Neuronal stem cell (in vitro differentiated cells): Measurements from ENCODE around the gene PLA2G5.
"Not testable (repeated sequence)": the region's sequence is repeated elsewhere in the genome, so short reads cannot be mapped to it uniquely, and the experiment has no call there.

Experiments used
- DNase-seq: peaks from one replicate; pipeline ENCODE4 v3.0.0-alpha.2; 2013; ENCODE audit warnings: low spot score
- H2AFZ ChIP-seq: one replicate; pipeline ENCODE4 v1.6.1; 2013; ENCODE audit warnings: mild to moderate bottlenecking, low read length, inconsistent platforms
- H2AK5ac ChIP-seq: 2 replicates; pipeline ENCODE4 v1.6.1; 2013; ENCODE audit warnings: low read depth, mild to moderate bottlenecking, inconsistent platforms, low read length, moderate library complexity, mixed read lengths
- H2BK120ac ChIP-seq: 2 replicates; pipeline ENCODE4 v1.6.1; 2013; ENCODE audit warnings: low read depth, mild to moderate bottlenecking, inconsistent platforms, low read length, moderate library complexity, mixed read lengths
- H2BK12ac ChIP-seq: one replicate; pipeline ENCODE4 v1.6.1; 2013; ENCODE audit warnings: low read length, inconsistent platforms
- H2BK15ac ChIP-seq: 2 replicates; pipeline ENCODE4 v1.6.1; 2013; ENCODE audit warnings: mild to moderate bottlenecking, low read length, inconsistent platforms, mixed read lengths
- H2BK5ac ChIP-seq: one replicate; pipeline ENCODE4 v1.6.1; 2013; ENCODE audit warnings: inconsistent platforms, mild to moderate bottlenecking, low read length, moderate library complexity
- H3K14ac ChIP-seq: one replicate; pipeline ENCODE4 v1.6.1; 2013; ENCODE audit warnings: low read length, inconsistent platforms
- H3K18ac ChIP-seq: 2 replicates; pipeline ENCODE4 v1.6.1; 2013; ENCODE audit warnings: low read length, inconsistent platforms
- H3K23ac ChIP-seq: 2 replicates; pipeline ENCODE4 v1.6.1; 2013; ENCODE audit warnings: low read depth, mild to moderate bottlenecking, mixed read lengths, low read length, inconsistent platforms; ENCODE audit not compliant: poor library complexity
- H3K27ac ChIP-seq: replicated peaks from 3 replicates; pipeline ENCODE4 v1.5.1; 2013; ENCODE audit warnings: low read length, inconsistent platforms
- H3K27me3 ChIP-seq, 3 experiments: 2 replicates each; pipeline ENCODE4 v1.6.1; 2013; ENCODE audit warnings: low read length in 3 of 3, mild to moderate bottlenecking in 2 of 3, inconsistent platforms in 1 of 3, low read depth in 1 of 3, mixed read lengths in 1 of 3, moderate library complexity in 1 of 3; ENCODE audit not compliant: control insufficient read depth in 3 of 3, insufficient read depth in 3 of 3
- H3K36me3 ChIP-seq, 2 donors: replicated peaks in 1 of 2; 2 replicates each; pipeline ENCODE4 v1.6.1; 2013; ENCODE audit warnings: low read length in 2 of 2; ENCODE audit not compliant: control insufficient read depth in 2 of 2, insufficient read depth in 2 of 2
- H3K4ac ChIP-seq: 2 replicates; pipeline ENCODE4 v1.6.1; 2013; ENCODE audit warnings: inconsistent platforms, mild to moderate bottlenecking, low read length, moderate library complexity
- H3K4me1 ChIP-seq, 2 donors: 1 replicate in 1 of 2; 2 replicates in 1 of 2; pipeline ENCODE4 v1.6.1; 2013; ENCODE audit warnings: low read length in 2 of 2, low read depth in 1 of 2; ENCODE audit not compliant: control insufficient read depth in 2 of 2, insufficient read depth in 1 of 2
- H3K4me2 ChIP-seq: one replicate; pipeline ENCODE4 v1.6.1; 2013; ENCODE audit warnings: mild to moderate bottlenecking, low read length, inconsistent platforms; ENCODE audit not compliant: insufficient read depth, poor library complexity, severe bottlenecking
- H3K4me3 ChIP-seq, 2 donors: 2 replicates each; pipeline ENCODE4 v1.5.1; 2013; ENCODE audit warnings: low read length in 2 of 2, mild to moderate bottlenecking in 2 of 2, inconsistent platforms in 1 of 2, moderate library complexity in 1 of 2
- H3K79me1 ChIP-seq: one replicate; pipeline ENCODE4 v1.6.1; 2013; ENCODE audit warnings: low read depth, mild to moderate bottlenecking, inconsistent platforms, low read length, moderate library complexity
- H3K9ac ChIP-seq: one replicate; pipeline ENCODE4 v1.6.1; 2013; ENCODE audit warnings: mild to moderate bottlenecking, low read depth, low read length, inconsistent platforms; ENCODE audit not compliant: poor library complexity
- H3K9me3 ChIP-seq, 2 donors: replicated peaks in 1 of 2; 2 replicates each; pipeline versions ENCODE3 to v1.6.1; 2013; ENCODE audit warnings: low read length in 2 of 2, mild to moderate bottlenecking in 2 of 2, inconsistent platforms in 1 of 2, low read depth in 1 of 2, mixed read lengths in 1 of 2, moderate library complexity in 1 of 2; ENCODE audit not compliant: control insufficient read depth in 2 of 2, insufficient read depth in 1 of 2
- H4K8ac ChIP-seq: one replicate; pipeline ENCODE4 v1.6.1; 2013; ENCODE audit warnings: low read depth, mild to moderate bottlenecking, inconsistent platforms, low read length, moderate library complexity
- H4K91ac ChIP-seq: one replicate; pipeline ENCODE4 v1.6.1; 2013; ENCODE audit warnings: low read length, low read depth, mild to moderate bottlenecking, inconsistent platforms; ENCODE audit not compliant: poor library complexity
- WGBS, 2 donors: extraction: QIAGEN DNeasy Blood & Tissue Kit; methylation state at CpG; one replicate each; pipeline ENCODE4 v1.1.7; 2013; ENCODE audit warnings: missing lambda C conversion rate in 2 of 2, mixed read lengths in 1 of 2; ENCODE audit not compliant: insufficient read length in 2 of 2, insufficient replicate concordance in 1 of 2; ENCODE audit errors: extremely low coverage in 2 of 2; 5-methylcytosine and 5-hydroxymethylcytosine counted together

The PLA2G5 gene

DNA sequence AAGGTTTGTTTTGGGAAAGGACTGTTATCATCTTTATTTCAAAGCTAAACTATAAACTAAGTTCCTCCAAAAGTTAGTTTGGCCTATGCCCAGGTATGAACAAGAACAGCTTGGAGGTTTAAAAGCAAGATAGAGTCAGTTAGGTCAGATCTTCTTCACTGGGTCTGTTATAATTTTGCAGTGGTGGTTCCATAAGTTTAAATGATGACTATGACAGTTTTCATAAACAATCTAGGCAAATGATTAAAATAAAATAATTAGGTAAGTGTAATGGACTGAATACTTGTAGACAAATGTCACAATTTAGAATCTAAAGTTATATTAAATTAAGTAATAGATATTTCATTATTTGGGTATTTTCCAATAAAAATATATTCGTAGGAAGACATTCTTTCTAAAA lies 21.4 kb upstream of the PLA2G5 start:
- Histone ChIP-seq H2AFZ (no peak overlapping the region), H2BK12ac (no peak overlapping the region), H2BK120ac (no peak overlapping the region), H3K79me1 (no peaks in the 10 kb centered on the region), H3K27me3 (no peaks in the 10 kb centered on the region), H3K9me3 (peaks cover 0 to 6% of the 10 kb centered on the region in 2 donors), H3K4me2 (no peak overlapping the region), H3K27ac (no peak overlapping the region), H3K4ac (no peak overlapping the region), H2BK15ac (no peak overlapping the region), H4K8ac (no peak overlapping the region), H2BK5ac (no peak overlapping the region), H3K9ac (no peak overlapping the region), H3K14ac (no peak overlapping the region), H3K23ac (no peak overlapping the region), H4K91ac (no peak overlapping the region), H3K4me3 (no peak overlapping the region), H3K4me1 (no peaks in the 10 kb centered on the region), H3K36me3 (no peaks in the 10 kb centered on the region), H2AK5ac (no peak overlapping the region), H3K18ac (no peak overlapping the region)
- DNase-seq: no peak
- whole genome bisulfite sequencing, 2 donors: no CpG with 5 or more reads among the region's 1 CpG

DNA sequence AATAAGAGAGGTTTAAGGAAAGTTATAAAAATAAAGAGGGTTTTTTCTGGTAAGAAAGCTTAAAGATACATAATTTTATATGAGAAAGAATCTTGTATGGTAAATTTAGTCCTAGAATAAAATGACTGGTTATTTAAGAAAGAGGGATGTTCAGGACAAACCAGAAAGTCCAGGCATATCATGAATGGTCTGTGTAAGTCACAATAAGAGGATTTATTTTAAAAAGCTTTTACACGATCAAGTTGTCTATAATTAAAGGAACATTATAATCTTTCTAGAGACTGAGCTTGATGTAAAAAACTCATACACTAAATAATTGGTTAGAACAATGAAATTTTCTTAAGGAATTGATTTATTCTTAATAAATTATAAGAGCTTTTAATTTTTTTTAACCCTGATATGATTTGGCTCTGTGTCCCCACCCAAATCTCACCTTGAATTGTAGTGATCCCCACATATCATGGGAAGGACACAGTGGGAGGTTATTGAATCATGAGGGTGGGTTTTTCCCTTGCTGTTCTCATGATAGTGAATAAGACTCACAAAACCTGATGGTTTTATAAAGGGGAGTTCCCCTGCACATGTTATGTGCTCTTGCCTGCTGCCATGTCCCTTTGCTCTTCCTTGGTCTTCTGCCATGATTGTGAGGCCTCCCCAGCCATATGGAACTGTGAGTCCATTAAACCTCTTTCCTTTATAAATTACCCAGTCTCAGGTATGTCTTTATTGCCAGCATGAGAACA lies 20.8 kb upstream of the PLA2G5 start:
- H3K4me1 ChIP-seq, H3K79me1 ChIP-seq, H2BK120ac ChIP-seq, H3K27me3 ChIP-seq, H2BK5ac ChIP-seq, H2AK5ac ChIP-seq, H3K9ac ChIP-seq, H3K4me3 ChIP-seq, H3K4me2 ChIP-seq, H3K23ac ChIP-seq, H4K91ac ChIP-seq, H3K18ac ChIP-seq, H3K14ac ChIP-seq, H3K9me3 ChIP-seq, H4K8ac ChIP-seq, H3K4ac ChIP-seq, H3K36me3 ChIP-seq, H2AFZ ChIP-seq, DNase-seq, H2BK15ac ChIP-seq, H2BK12ac ChIP-seq, H3K27ac ChIP-seq: not testable (repeated sequence)
- WGBS, 2 donors: no CpG with 5 or more reads among the region's 1 CpG

- Histone ChIP-seq H3K9ac (no peak overlapping the region), H2AFZ (no peak overlapping the region), H2AK5ac (no peak overlapping the region), H3K4me3 (no peak overlapping the region), H2BK5ac (no peak overlapping the region), H3K18ac (no peak overlapping the region), H3K23ac (no peak overlapping the region), H2BK120ac (no peak overlapping the region), H3K14ac (no peak overlapping the region), H3K79me1 (no peaks in the 10 kb centered on the region), H4K8ac (no peak overlapping the region), H3K9me3 (peaks cover 0 to 6% of the 10 kb centered on the region in 2 donors), H3K4ac (no peak overlapping the region), H3K27ac (no peak overlapping the region), H3K4me2 (no peak overlapping the region), H3K4me1 (no peaks in the 10 kb centered on the region), H3K27me3 (no peaks in the 10 kb centered on the region), H2BK15ac (no peak overlapping the region), H4K91ac (no peak overlapping the region), H2BK12ac (no peak overlapping the region), H3K36me3 (no peaks in the 10 kb centered on the region)
- DNase-seq: no peak
Observed at GRCh38 chr1:20051218-20051829, 18.7 kb upstream of the PLA2G5 start.

DNA sequence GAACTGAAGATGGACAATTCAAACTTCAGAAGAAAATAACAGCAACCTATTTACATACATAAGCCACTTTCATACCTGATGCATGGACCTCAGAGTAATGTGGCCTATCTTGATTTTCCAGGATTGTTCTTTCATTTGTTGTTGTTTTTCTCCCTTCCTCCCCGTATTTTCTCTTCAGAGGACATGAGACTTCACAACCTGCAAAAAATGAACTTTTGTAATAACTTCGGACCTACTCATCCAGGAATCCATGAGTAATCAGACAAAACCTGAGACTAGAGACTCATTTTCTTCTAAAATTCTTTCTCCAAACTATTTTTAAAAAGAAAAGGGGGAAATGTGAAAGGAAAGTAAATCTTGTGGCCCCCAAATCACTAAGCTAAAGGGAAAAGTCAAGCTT lies 17.6 kb upstream of the PLA2G5 start:
- H2BK120ac ChIP-seq: no peak overlapping the region
- peaks cover 0 to 6% of the 10 kb centered on the region in 2 donors for H3K9me3 ChIP-seq
- no peak overlapping the region for H3K9ac ChIP-seq
- no CpG with 5 or more reads among the region's 2 CpGs for WGBS, 2 donors
- no peaks in the 10 kb centered on the region for H3K36me3 ChIP-seq
- no peak overlapping the region for H3K18ac ChIP-seq
- no peak overlapping the region for H2AK5ac ChIP-seq
- H3K4me1 ChIP-seq: no peaks in the 10 kb centered on the region
- H2BK12ac ChIP-seq: no peak overlapping the region
- H3K23ac ChIP-seq: no peak overlapping the region
- no peak for DNase-seq
- no peak overlapping the region for H4K91ac ChIP-seq
- H3K4ac ChIP-seq: no peak overlapping the region
- H3K14ac ChIP-seq: no peak overlapping the region
- H2BK15ac ChIP-seq: no peak overlapping the region
- no peak overlapping the region for H3K4me2 ChIP-seq
- H3K4me3 ChIP-seq: no peak overlapping the region
- H4K8ac ChIP-seq: no peak overlapping the region
- no peak overlapping the region for H2AFZ ChIP-seq
- no peaks in the 10 kb centered on the region for H3K27me3 ChIP-seq
- no peak overlapping the region for H3K27ac ChIP-seq
- no peaks in the 10 kb centered on the region for H3K79me1 ChIP-seq
- no peak overlapping the region for H2BK5ac ChIP-seq
